ENCODE results near the gene HACD1.

DNA sequence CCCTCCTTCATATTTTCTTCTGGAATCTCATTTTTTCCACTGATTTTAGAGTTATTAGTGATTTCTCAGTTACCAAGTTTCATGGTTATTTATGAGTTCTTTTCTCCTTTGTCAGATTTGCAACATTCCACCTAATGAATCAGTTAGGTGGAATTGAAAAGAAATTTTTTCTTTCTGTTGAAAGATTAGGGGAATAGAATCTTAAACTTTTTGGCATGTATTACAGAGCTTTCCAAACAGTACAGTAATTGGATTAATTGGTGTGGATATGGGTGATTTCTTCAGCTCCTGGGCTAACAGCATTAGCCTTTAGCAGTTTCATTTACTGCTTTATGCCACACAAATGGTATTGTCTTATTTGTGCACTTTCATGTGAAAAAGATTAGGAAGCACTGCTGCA is 43.7 kb upstream of the HACD1 start:
- TF ChIP-seq POLR2A (IDR thresholded peaks at IDR 0.05; ENCODE audit: low read length) = no peak
- no peak for TF ChIP-seq GATA1 (IDR thresholded peaks at IDR 0.05; ENCODE audit: low read depth, low read length)

All from erythroblast (primary cell).